GM12878 (cell line): ENCODE measurements around the gene NRXN3.

Experiments
- ATF7 ChIP-seq: fragments of 450-650 bp; IDR thresholded peaks from 2 replicates; pipeline ENCODE4 v1.6.1; 2016; ENCODE audit warnings: low read depth, mild to moderate bottlenecking
- BCL11A ChIP-seq: IDR thresholded peaks from 2 replicates; pipeline ENCODE4 v1.6.1; 2011; ENCODE audit warnings: low read depth, low read length
- CREB1 ChIP-seq: IDR thresholded peaks from 2 replicates; pipeline ENCODE4 v1.6.1; 2012; ENCODE audit warnings: low read depth, mild to moderate bottlenecking, inconsistent platforms
- ETV6 ChIP-seq, 2 experiments: fragments of 450-650 bp in 1 of 2; IDR thresholded peaks in 1 of 2; conservative IDR thresholded peaks in 1 of 2; 2 replicates each; pipeline ENCODE4 v1.6.1; 2014; ENCODE audit warnings: antibody characterized with exemption in 1 of 2, borderline replicate concordance in 1 of 2, low read depth in 1 of 2, mild to moderate bottlenecking in 1 of 2, moderate library complexity in 1 of 2
- IKZF1 ChIP-seq: fragments of 450-650 bp; conservative IDR thresholded peaks from 2 replicates; pipeline ENCODE4 v1.6.1; 2017; ENCODE audit warnings: antibody characterized with exemption, mild to moderate bottlenecking
- NR2F1 ChIP-seq: fragments of 450-650 bp; conservative IDR thresholded peaks from 2 replicates; pipeline ENCODE4 v1.6.1; 2017; ENCODE audit warnings: mild to moderate bottlenecking
- POLR2AphosphoS2 ChIP-seq: IDR thresholded peaks from 2 replicates; pipeline ENCODE4 v1.6.1; 2011; ENCODE audit warnings: low read depth, mild to moderate bottlenecking, low read length, improper control_type of control experiment, moderate library complexity
- RAD21 ChIP-seq: IDR thresholded peaks from 2 replicates; pipeline ENCODE4 v1.6.1; 2011; ENCODE audit warnings: mild to moderate bottlenecking, low read depth, low read length, moderate library complexity; ENCODE audit not compliant: insufficient read depth
- REST ChIP-seq: IDR thresholded peaks from 2 replicates; pipeline ENCODE4 v1.6.1; 2012; ENCODE audit warnings: mild to moderate bottlenecking, low read depth, low read length
- RFX5 ChIP-seq: IDR thresholded peaks from 2 replicates; pipeline ENCODE4 v1.6.1; 2011; ENCODE audit warnings: low read depth, low read length, improper control_type of control experiment
- TBL1XR1 ChIP-seq: IDR thresholded peaks from 2 replicates; pipeline ENCODE4 v1.6.1; 2012; ENCODE audit warnings: low read depth, low read length, improper control_type of control experiment
- USF1 ChIP-seq: IDR thresholded peaks from 2 replicates; pipeline ENCODE4 v1.6.1; 2011; ENCODE audit warnings: borderline replicate concordance, low read depth, mild to moderate bottlenecking, moderate library complexity, mixed read lengths, low read length; ENCODE audit not compliant: insufficient read depth; ENCODE audit errors: extremely low read length
- TF ChIP-seq, protein P1 (sequence below), 3 experiments: IDR thresholded peaks in 2 of 3; conservative IDR thresholded peaks in 1 of 3; 2 replicates each; pipeline ENCODE4 v1.5.1; 2011; ENCODE audit warnings: low read depth in 3 of 3, low read length in 3 of 3, mild to moderate bottlenecking in 3 of 3, control low read depth in 2 of 3, moderate library complexity in 2 of 3, inconsistent platforms in 1 of 3, mixed read lengths in 1 of 3; ENCODE audit not compliant: control insufficient read depth in 2 of 3, insufficient read depth in 1 of 3; ENCODE audit errors: extremely low read depth in 1 of 3
- TF ChIP-seq, protein P2 (sequence below): fragments of 450-650 bp; IDR thresholded peaks from 2 replicates; pipeline ENCODE4 v1.6.1; 2016; ENCODE audit warnings: mild to moderate bottlenecking

DNA sequence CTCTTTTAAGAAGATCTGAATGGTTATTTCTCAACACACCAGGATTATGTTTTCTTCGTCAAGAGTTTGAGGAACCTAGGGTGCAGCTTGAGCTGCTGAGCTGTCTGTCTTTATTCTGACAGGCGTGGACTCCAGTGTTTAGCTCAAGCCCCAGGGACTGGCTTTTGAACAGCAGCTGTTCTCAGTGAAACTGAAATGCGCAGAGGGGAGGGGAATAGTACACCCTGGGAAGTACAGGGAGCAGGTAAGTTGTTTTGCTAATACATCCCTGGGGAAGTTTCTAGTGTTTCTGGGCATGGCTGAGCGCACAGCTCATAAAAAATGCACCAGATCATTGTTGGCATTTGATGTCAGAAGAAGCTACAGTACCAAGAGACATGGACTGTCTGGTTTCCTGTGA lies 1381.3 kb downstream of the NRXN3 start:
- TF ChIP-seq CREB1 (no peak), ATF7 (no peak), USF1 (no peak), BCL11A (no peak), POLR2AphosphoS2 (no peak), REST (no peak), NR2F1 (no peak), ETV6 (conservative IDR thresholded peaks at IDR 0.05 in 1 of 2, IDR thresholded peaks at IDR 0.05 in 1 of 2; ENCODE audit: borderline replicate concordance in 1 of 2, low read depth in 1 of 2) (no peak), IKZF1 (no peak), RAD21 (no peak), TBL1XR1 (no peak), RFX5 (no peak)
- TF ChIP-seq, protein P1, sequence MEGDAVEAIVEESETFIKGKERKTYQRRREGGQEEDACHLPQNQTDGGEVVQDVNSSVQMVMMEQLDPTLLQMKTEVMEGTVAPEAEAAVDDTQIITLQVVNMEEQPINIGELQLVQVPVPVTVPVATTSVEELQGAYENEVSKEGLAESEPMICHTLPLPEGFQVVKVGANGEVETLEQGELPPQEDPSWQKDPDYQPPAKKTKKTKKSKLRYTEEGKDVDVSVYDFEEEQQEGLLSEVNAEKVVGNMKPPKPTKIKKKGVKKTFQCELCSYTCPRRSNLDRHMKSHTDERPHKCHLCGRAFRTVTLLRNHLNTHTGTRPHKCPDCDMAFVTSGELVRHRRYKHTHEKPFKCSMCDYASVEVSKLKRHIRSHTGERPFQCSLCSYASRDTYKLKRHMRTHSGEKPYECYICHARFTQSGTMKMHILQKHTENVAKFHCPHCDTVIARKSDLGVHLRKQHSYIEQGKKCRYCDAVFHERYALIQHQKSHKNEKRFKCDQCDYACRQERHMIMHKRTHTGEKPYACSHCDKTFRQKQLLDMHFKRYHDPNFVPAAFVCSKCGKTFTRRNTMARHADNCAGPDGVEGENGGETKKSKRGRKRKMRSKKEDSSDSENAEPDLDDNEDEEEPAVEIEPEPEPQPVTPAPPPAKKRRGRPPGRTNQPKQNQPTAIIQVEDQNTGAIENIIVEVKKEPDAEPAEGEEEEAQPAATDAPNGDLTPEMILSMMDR (IDR thresholded peaks at IDR 0.05 in 2 of 3, conservative IDR thresholded peaks at IDR 0.05 in 1 of 3; ENCODE audit: control insufficient read depth in 2 of 3, extremely low read depth in 1 of 3, insufficient read depth in 1 of 3, low read depth in 3 of 3, low read length in 3 of 3): no peak
- TF ChIP-seq, protein P2, sequence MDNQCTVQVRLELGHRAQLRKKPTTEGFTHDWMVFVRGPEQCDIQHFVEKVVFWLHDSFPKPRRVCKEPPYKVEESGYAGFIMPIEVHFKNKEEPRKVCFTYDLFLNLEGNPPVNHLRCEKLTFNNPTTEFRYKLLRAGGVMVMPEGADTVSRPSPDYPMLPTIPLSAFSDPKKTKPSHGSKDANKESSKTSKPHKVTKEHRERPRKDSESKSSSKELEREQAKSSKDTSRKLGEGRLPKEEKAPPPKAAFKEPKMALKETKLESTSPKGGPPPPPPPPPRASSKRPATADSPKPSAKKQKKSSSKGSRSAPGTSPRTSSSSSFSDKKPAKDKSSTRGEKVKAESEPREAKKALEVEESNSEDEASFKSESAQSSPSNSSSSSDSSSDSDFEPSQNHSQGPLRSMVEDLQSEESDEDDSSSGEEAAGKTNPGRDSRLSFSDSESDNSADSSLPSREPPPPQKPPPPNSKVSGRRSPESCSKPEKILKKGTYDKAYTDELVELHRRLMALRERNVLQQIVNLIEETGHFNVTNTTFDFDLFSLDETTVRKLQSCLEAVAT: no peak
